Progenitor cell of endocrine pancreas (in vitro differentiated cells): ENCODE measurements around the gene NOL4L. TPM values are rescaled to one million over a fixed set of nuclear protein-coding genes. Genes with fewer than 3 reads are reported as not detected.
A peak's percentile ranks its signal among the peaks of the same experiment; 100 is the strongest.

Source experiments
- DNase-seq: peaks from one replicate; pipeline ENCODE4 v3.0.0; 2021; ENCODE audit warnings: low spot score; ENCODE audit not compliant: unreplicated experiment
- H3K27ac Mint-ChIP-seq: 2 replicates; pipeline ENCODE4 v1.8.0; 2021; ENCODE audit warnings: mild to moderate bottlenecking, moderate library complexity, mixed read lengths
- H3K27me3 Mint-ChIP-seq: 2 replicates; pipeline ENCODE4 v1.8.0; 2021; ENCODE audit warnings: mixed read lengths
- H3K36me3 Mint-ChIP-seq: 2 replicates; pipeline ENCODE4 v1.8.0; 2022; ENCODE audit warnings: mixed read lengths; ENCODE audit not compliant: insufficient read depth
- H3K4me1 Mint-ChIP-seq: 2 replicates; pipeline ENCODE4 v1.8.0; 2021; ENCODE audit warnings: low read depth, mixed read lengths
- H3K4me3 Mint-ChIP-seq: 2 replicates; pipeline ENCODE4 v1.8.0; 2021; ENCODE audit warnings: low read depth, mild to moderate bottlenecking, moderate library complexity, mixed read lengths
- H3K9me3 Mint-ChIP-seq: 2 replicates; pipeline ENCODE4 v1.8.0; 2021; ENCODE audit warnings: low read depth, mixed read lengths
- total RNA-seq: library from RNA; stranded (reverse); gene quantifications from 2 replicates; pipeline ENCODE4 v1.2.1, GENCODE V29; 2021
- TF ChIP-seq, protein P1 (sequence below): fragments of 200-600 bp; sonication (generic); IDR thresholded peaks from one replicate; pipeline ENCODE4 v1.5.0; 2021; ENCODE audit warnings: antibody characterized with exemption, mild to moderate bottlenecking; ENCODE audit not compliant: unreplicated experiment

NOL4L gene
- total RNA-seq, 1 donor from 2014 or later = 90.4 TPM

DNA sequence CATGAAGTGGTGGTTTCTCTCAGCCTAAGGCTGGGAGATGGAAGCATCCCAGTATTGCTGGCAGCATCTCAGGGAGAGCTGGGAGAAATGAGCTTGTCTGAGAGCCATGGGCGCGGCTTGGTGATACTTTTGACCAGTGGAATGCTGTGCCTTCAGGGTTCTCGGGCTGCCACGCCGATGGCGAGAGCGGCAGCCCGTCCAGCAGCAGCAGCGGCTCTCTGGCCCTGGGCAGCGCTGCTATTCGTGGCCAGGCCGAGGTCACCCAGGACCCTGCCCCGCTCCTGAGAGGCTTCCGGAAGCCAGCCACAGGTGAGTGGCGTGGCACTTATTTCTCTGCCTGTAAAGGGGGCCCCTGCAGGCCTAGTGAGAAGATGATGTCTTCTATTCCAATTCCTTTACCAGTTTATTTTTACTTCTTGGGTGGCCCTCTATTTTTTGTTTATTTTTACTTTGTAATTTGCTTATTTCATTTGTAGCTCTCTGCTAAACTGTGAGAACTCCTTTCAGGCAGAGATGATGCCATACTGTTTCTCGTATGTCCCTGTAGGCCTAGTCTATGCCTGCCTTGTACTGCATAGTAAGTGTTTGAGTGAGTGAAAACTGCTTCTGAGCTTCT, 155.3 kb downstream of the NOL4L start:
- no peak for DNase-seq
- no peak overlapping the region for H3K27ac Mint-ChIP-seq
- no peaks in the 10 kb centered on the region for H3K27me3 Mint-ChIP-seq
- H3K9me3 Mint-ChIP-seq = no peaks in the 10 kb centered on the region
- TF ChIP-seq, protein P1, sequence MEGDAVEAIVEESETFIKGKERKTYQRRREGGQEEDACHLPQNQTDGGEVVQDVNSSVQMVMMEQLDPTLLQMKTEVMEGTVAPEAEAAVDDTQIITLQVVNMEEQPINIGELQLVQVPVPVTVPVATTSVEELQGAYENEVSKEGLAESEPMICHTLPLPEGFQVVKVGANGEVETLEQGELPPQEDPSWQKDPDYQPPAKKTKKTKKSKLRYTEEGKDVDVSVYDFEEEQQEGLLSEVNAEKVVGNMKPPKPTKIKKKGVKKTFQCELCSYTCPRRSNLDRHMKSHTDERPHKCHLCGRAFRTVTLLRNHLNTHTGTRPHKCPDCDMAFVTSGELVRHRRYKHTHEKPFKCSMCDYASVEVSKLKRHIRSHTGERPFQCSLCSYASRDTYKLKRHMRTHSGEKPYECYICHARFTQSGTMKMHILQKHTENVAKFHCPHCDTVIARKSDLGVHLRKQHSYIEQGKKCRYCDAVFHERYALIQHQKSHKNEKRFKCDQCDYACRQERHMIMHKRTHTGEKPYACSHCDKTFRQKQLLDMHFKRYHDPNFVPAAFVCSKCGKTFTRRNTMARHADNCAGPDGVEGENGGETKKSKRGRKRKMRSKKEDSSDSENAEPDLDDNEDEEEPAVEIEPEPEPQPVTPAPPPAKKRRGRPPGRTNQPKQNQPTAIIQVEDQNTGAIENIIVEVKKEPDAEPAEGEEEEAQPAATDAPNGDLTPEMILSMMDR = no peak
- peaks cover 44% of the 10 kb centered on the region for H3K36me3 Mint-ChIP-seq
- no peak overlapping the region for H3K4me3 Mint-ChIP-seq
- no peaks in the 10 kb centered on the region for H3K4me1 Mint-ChIP-seq

DNA sequence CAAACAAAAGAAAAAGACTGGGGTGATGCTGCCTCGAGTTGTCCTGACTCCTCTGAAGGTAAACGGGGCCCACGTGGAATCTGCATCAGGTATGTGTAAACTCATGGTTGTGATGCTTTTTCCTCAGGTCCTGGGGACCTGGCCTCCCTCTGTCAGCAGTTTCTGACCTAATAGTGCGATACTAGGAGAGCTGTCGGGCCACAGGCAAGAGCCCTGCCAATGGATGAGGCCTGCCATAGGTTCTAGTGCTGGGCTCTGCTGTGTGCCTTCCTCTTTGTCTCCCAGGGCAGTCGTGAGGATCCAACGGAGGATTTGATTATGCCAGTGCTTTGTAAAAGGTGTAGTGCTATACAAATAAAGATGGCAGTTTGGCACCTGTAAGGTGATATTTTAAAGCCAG, 155.8 kb downstream of the NOL4L start:
- Mint-ChIP-seq H3K4me1 (no peaks in the 10 kb centered on the region), H3K27me3 (no peaks in the 10 kb centered on the region), H3K36me3 (peaks cover 45% of the 10 kb centered on the region), H3K4me3 (no peak overlapping the region), H3K9me3 (no peaks in the 10 kb centered on the region), H3K27ac (peak overlapping the region; percentile 62)
- no peak for DNase-seq
- TF ChIP-seq, protein P1 = no peak

DNA sequence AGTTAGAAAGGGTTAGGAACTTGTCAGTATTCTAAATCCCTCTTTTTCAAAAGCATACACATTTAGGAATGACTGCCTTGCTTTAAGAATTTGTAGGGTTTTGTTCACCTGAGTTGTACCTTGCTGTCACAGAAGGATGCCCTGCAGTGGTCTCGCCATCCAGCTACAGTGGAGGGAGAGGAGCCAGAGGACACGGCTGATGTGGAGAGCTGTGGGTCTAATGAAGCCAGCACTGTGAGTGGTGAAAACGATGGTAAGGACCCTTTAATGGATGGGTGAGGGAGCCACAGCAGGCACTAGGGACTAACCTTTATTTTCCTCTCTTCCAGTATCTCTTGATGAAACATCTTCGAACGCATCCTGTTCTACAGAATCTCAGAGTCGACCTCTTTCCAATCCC, 157.1 kb downstream of the NOL4L start:
- Mint-ChIP-seq H3K4me3 (no peak overlapping the region), H3K27ac (peak overlapping the region; percentile 26), H3K4me1 (no peaks in the 10 kb centered on the region), H3K9me3 (no peaks in the 10 kb centered on the region), H3K27me3 (no peaks in the 10 kb centered on the region), H3K36me3 (peaks cover 37% of the 10 kb centered on the region)
- TF ChIP-seq, protein P1 = no peak
- DNase-seq = no peak

DNA sequence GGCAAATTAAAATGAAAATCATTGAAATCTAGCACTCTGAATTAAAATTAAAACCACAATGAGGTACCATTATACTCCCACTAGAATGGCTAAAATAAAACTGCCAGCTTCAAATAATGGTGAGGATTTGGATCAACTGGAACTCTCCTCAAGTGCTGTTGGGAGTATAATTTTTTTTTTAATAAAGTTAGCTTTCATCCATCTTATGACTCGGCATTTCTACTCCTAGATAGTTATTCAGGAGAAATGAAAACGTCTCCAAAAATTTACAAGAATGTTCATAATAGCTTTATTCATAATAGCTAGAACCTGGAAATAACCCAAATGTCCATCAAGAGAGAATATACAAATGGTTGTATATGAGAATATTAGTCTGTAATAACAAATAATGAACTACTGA, 163.8 kb downstream of the NOL4L start:
- Mint-ChIP-seq H3K4me3 (no peak overlapping the region), H3K27ac (no peak overlapping the region), H3K36me3 (peaks cover 22% of the 10 kb centered on the region), H3K4me1 (peaks cover 3% of the 10 kb centered on the region), H3K9me3 (peaks cover 3% of the 10 kb centered on the region), H3K27me3 (no peaks in the 10 kb centered on the region)
- DNase-seq = no peak
- TF ChIP-seq, protein P1 = no peak

DNA sequence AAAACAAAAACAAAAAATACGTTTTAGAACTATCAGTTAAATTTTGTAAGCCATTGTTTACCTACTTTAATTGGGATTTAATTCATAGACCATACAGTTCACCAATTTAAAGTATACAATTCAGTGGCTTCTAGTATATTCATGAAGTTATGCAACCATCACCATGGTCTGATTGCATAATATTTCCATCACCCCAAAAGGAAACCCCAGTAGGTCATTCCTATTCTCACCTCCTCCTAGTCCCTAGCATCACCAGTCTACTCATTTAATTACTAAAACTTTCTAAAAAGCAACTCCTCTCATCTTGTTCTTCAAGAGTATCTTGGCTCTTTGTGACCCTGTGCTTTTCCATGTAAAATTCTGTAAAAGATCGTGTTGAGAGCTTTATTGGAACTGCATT, 166.8 kb downstream of the NOL4L start:
- Mint-ChIP-seq H3K36me3 (peaks cover 16% of the 10 kb centered on the region), H3K4me1 (peaks cover 12% of the 10 kb centered on the region), H3K4me3 (no peak overlapping the region), H3K27ac (no peak overlapping the region), H3K9me3 (peaks cover 3% of the 10 kb centered on the region), H3K27me3 (no peaks in the 10 kb centered on the region)
- TF ChIP-seq, protein P1 = no peak
- no peak for DNase-seq
